RPMI8226 (cell line): ENCODE measurements around the gene MRPS6.

Experiments
- DNase-seq: peaks from one replicate; pipeline ENCODE4 v3.0.0-alpha.2; 2015

The MRPS6 gene

DNA sequence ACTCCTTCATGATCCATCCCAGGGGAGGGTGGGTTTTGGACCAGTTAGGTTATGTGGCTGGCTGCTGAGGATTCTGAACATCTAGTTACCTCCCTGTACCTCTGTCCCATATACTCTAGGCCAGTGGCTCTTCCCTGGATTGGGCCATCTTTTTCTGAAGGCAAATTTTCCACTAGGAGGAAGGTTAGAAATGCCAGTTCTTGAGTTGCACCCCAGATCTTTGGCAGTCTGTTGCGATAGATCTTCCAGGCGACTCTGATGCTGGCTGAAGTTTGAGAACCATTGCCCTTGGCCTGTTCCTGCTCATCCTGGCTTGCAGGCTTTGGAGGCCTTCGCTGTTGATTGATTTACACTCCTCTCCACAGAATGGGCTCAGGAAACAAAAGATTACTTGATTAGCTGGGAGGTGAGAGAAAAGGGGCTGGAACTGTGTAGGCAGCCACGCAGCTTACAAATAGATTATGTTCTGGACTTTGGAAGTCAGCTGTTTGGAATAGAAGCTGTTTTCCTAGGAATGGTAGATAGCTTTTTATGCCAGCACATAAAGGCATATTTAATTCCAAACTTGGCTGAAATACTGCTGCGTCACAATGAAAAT, 110.1 kb downstream of the MRPS6 start:
- DNase-seq: no peak

DNA sequence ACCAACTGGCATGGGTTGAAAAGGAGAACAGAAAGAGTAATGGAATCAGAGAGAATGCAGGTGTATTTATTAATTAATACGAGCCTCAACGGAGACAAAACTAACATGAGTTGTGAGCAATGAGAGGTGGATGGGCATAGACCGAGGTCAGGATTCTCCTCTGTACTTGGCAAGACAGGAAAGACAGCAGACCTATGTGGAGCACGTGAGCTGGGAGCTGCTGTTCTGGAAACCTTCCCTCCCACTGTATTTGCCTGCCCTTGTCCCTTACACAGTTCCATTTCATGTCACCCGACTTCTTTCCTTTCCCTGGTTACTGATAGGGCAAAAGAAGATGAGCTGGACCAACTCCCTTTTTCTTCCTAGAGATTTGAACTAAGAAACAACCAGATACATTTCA, 110.9 kb downstream of the MRPS6 start:
- DNase-seq: no peak

DNA sequence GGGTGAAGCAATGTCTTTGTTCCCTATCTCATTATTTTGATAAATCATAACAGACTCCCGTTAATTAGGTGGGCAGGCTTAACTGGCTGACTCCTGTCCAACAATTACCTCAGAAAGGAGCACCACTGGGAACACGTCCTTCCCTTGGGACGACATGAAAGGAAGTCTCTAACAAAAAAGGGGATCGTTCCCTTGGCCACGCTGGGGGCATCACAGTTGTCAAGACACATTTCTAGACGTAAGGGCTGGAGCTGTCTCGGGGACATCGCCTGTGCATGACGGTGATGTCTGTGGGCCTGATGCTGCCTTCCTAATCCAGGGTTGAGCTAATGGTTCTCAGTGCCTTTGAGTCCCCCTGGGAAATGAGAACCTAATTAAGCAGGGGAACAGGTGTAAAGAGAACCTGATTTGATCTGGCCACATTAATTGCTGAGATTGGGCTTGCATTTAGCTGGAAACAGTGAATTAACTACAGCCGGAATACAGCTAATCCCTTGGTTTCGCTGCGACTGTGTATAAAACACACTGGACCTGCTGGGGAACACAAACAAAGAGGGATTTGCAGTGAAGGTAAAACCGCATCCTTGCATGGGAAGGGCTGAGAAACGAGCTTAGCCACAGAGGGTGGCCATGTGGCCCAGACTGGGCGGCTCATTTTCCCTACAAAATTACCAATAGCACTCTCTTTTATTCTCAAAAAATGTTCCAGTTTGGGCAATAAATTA, 111.8 kb downstream of the MRPS6 start:
- no peak for DNase-seq

GRCh38 chr21:34186109-34186719, 112.8 kb downstream of the MRPS6 start:
- DNase-seq: no peak

GRCh38 chr21:34187935-34188334, 114.6 kb downstream of the MRPS6 start:
- no peak for DNase-seq

GRCh38 chr21:34189506-34189905, 116.1 kb downstream of the MRPS6 start:
- DNase-seq: no peak

DNA sequence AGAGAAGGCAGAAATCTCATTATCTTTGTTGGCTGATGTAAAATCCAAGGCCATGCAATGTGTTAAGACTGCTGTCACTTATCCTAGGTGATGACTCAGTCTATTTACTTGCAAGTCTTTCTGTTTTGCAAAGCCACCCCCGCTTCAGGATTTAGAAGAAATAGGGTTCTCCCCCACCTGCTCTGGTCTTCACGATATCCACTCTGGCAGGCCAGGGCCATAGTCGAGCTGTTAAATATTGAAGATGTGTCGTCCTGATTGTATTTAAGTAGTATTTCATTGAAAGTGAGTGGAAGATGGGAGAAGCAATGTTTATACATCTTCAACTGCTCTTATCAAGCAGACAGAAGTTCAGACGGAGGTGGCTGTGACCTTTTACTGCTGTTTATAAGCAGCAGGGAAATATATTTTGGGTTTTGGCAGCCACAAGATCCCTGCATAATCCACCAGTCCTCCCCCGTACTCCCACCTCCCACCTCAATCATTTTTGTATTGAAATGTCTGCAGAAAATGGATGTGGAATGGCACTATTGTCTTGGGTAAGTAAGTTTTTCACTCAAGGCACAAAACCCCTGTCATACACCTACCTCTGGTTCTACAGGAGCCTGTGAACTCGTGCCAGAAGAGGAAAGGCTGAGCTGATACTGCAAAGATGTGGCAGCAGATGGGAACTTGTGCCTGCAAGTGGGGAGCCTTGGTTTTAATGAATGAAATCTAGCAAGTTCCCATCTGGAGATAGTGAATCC, 117.4 kb downstream of the MRPS6 start:
- no peak for DNase-seq

- no peak for DNase-seq
These were observed 118.5 kb downstream of the MRPS6 start for GRCh38 chr21:34191876-34192275.
